Measurements from ENCODE around the gene NDUFS2. TPM values are rescaled to one million over a fixed set of nuclear protein-coding genes. Genes with fewer than 3 reads are reported as not detected.

NDUFS2 gene
- total RNA-seq = 147 and 216 TPM in 2 replicates

GRCh38 chr1:161201836-161202712 is at the start of gene NDUFS2:
NDUFS2 (plus strand) TSS chr1:161202367; CDS start chr1:161202386, 19 bp downstream.

GRCh38 chr1:161153682-161154337 is 48.4 kb upstream of the NDUFS2 start, which contains the start of gene UFC1:
UFC1 (plus strand) TSS chr1:161153978; CDS start chr1:161153998, 20 bp downstream.

GRCh38 chr1:161159087-161159912 is 42.9 kb upstream of the NDUFS2 start, which contains the start of gene USP21:
USP21 (plus strand) TSS chr1:161159500; CDS start chr1:161160641, 1,141 bp downstream.

GRCh38 chr1:161165742-161166668 is 36.2 kb upstream of the NDUFS2 start, which contains the start of gene PPOX:
PPOX (plus strand) TSS chr1:161166426; CDS start chr1:161166848, 422 bp downstream.

GRCh38 chr1:161177112-161177935 is 24.8 kb upstream of the NDUFS2 start, which contains the start of gene B4GALT3:
B4GALT3 (minus strand) TSS chr1:161177507; CDS start chr1:161176060, 1,447 bp downstream.

GRCh38 chr1:161198897-161199431 is 3.2 kb upstream of the NDUFS2 start, which contains the start of gene ADAMTS4:
ADAMTS4 (minus strand) TSS chr1:161199054; CDS start chr1:161198627, 427 bp downstream.

GRCh38 chr1:161215076-161215475 is 12.9 kb downstream of the NDUFS2 start, which contains the start of gene FCER1G:
FCER1G (plus strand) TSS chr1:161215295; CDS start chr1:161215322, 27 bp downstream.

GRCh38 chr1:161225534-161226319 is 23.6 kb downstream of the NDUFS2 start, which contains the start of gene TOMM40L:
TOMM40L (plus strand) TSS chr1:161226060; CDS start chr1:161226490, 430 bp downstream.

GRCh38 chr1:161238039-161238473 is 35.9 kb downstream of the NDUFS2 start, which contains the start of gene NR1I3:
NR1I3 (minus strand) TSS chr1:161238203; CDS start chr1:161236565, 1,638 bp downstream.

GRCh38 chr1:161258439-161259344 is 56.5 kb downstream of the NDUFS2 start, which contains the start of gene PCP4L1:
PCP4L1 (plus strand) TSS chr1:161258745; CDS start chr1:161258975, 230 bp downstream.

Other genes with a start within 250 kb of the NDUFS2 start
- 1.4 TPM in 1 of 2 replicates, not detected in the other for gene ITLN2, start 247.6 kb upstream of the NDUFS2 start, total RNA-seq
- gene F11R, start 181.2 kb upstream of the NDUFS2 start, total RNA-seq = 24.7 and 44.3 TPM in 2 replicates
- gene TSTD1, start 163.4 kb upstream of the NDUFS2 start, total RNA-seq = 19.6 and 41.4 TPM in 2 replicates
- 72.7 and 94.5 TPM in 2 replicates for gene USF1, start 156.4 kb upstream of the NDUFS2 start, total RNA-seq
- gene ARHGAP30, start 132.5 kb upstream of the NDUFS2 start, total RNA-seq = not detected in 2 replicates
- gene NECTIN4, start 112.8 kb upstream of the NDUFS2 start, total RNA-seq = 0.19 and 0.56 TPM in 2 replicates
- gene KLHDC9, start 104.0 kb upstream of the NDUFS2 start, total RNA-seq = 0.28 and 0.38 TPM in 2 replicates
- gene PFDN2, start 84.3 kb upstream of the NDUFS2 start, total RNA-seq = 28.8 and 112 TPM in 2 replicates
- 21.4 and 22.0 TPM in 2 replicates for gene NIT1, start 84.3 kb upstream of the NDUFS2 start, total RNA-seq
- 19.2 and 28.8 TPM in 2 replicates for gene DEDD, start 69.7 kb upstream of the NDUFS2 start, total RNA-seq
- 109 and 118 TPM in 2 replicates for gene UFC1, start 48.4 kb upstream of the NDUFS2 start, total RNA-seq
- gene USP21, start 42.9 kb upstream of the NDUFS2 start, total RNA-seq = 5.8 and 7.3 TPM in 2 replicates
- 9.3 and 10.0 TPM in 2 replicates for gene PPOX, start 35.9 kb upstream of the NDUFS2 start, total RNA-seq
- gene B4GALT3, start 24.9 kb upstream of the NDUFS2 start, total RNA-seq = 20.9 and 27.9 TPM in 2 replicates
- gene ADAMTS4, start 3.3 kb upstream of the NDUFS2 start, total RNA-seq = 22.2 and 110 TPM in 2 replicates
- 0.38 TPM in 1 of 2 replicates, not detected in the other for gene FCER1G, start 12.9 kb downstream of the NDUFS2 start, total RNA-seq
- not detected in 2 replicates for gene APOA2, start 21.3 kb downstream of the NDUFS2 start, total RNA-seq
- 10.4 and 14.6 TPM in 2 replicates for gene TOMM40L, start 23.7 kb downstream of the NDUFS2 start, total RNA-seq
- gene NR1I3, start 35.8 kb downstream of the NDUFS2 start, total RNA-seq = not detected in 2 replicates
- under 0.01 TPM in 1 of 2 replicates, not detected in the other for gene PCP4L1, start 56.4 kb downstream of the NDUFS2 start, total RNA-seq
- gene MPZ, start 107.6 kb downstream of the NDUFS2 start, total RNA-seq = 1.7 and 2.3 TPM in 2 replicates
- gene SDHC, start 112.0 kb downstream of the NDUFS2 start, total RNA-seq = 21.4 and 23.6 TPM in 2 replicates
- not detected in 2 replicates for gene CFAP126, start 165.5 kb downstream of the NDUFS2 start, total RNA-seq